H1 (cell line): Measurements from ENCODE around the gene SLC22A31. TPM values are rescaled to one million over a fixed set of nuclear protein-coding genes. Genes with fewer than 3 reads are reported as not detected.

Source experiments
- CHD2 ChIP-seq: IDR thresholded peaks from 2 replicates; pipeline ENCODE4 v1.6.1; 2012; ENCODE audit warnings: low read length, improper control_type of control experiment
- GABPA ChIP-seq: IDR thresholded peaks from 2 replicates; pipeline ENCODE4 v1.6.1; 2011; ENCODE audit warnings: mild to moderate bottlenecking, low read length, moderate library complexity, borderline replicate concordance; ENCODE audit not compliant: insufficient read depth
- GTF2F1 ChIP-seq: IDR thresholded peaks from 2 replicates; pipeline ENCODE4 v1.6.1; 2012; ENCODE audit warnings: low read depth, low read length, improper control_type of control experiment, borderline replicate concordance
- JUN ChIP-seq: IDR thresholded peaks from 2 replicates; pipeline ENCODE4 v1.6.1; 2011; ENCODE audit warnings: low read depth, mild to moderate bottlenecking, improper control_type of control experiment, low read length
- POLR2AphosphoS5 ChIP-seq: IDR thresholded peaks from 2 replicates; pipeline ENCODE4 v1.6.1; 2011; ENCODE audit warnings: low read depth, low read length
- RAD21 ChIP-seq, 2 experiments: IDR thresholded peaks in 1 of 2; conservative IDR thresholded peaks in 1 of 2; 2 replicates each; pipeline ENCODE4 v1.6.1; 2011; ENCODE audit warnings: low read depth in 2 of 2, low read length in 2 of 2, improper control_type of control experiment in 1 of 2, inconsistent platforms in 1 of 2, mild to moderate bottlenecking in 1 of 2, moderate library complexity in 1 of 2
- SAP30 ChIP-seq: fragments of 300-600 bp; sonication (generic); IDR thresholded peaks from 2 replicates; pipeline ENCODE4 v1.7.1; 2012; ENCODE audit warnings: low read length, moderate library complexity, mild to moderate bottlenecking, inconsistent platforms; ENCODE audit not compliant: insufficient read depth, insufficient replicate concordance
- SIX5 ChIP-seq: IDR thresholded peaks from 2 replicates; pipeline ENCODE4 v1.6.1; 2011; ENCODE audit warnings: mild to moderate bottlenecking, low read depth, low read length
- YY1 ChIP-seq: IDR thresholded peaks from 2 replicates; pipeline ENCODE4 v1.6.1; 2011; ENCODE audit warnings: low read depth, mild to moderate bottlenecking, low read length
- polyA plus RNA-seq, 7 experiments: library from polyadenylated mRNA; depleted of rRNA in 3 of 7; stranded (reverse) in 5 of 7; unstranded in 2 of 7; fragments of >200 nt in 5 of 7; fragments of 200-250 nt in 2 of 7; gene quantifications; 1 replicate in 5 of 7; 2 replicates in 1 of 7; 4 replicates in 1 of 7; pipeline versions ENCODE4 v1.2.1 to v1.2.3, GENCODE V29; 2011 to 2013; ENCODE audit warnings: missing spikeins in 2 of 7, mixed read lengths in 2 of 7
- total RNA-seq: library from RNA; stranded (reverse); fragmentation: NEBNext Ultra II Directional; extraction: Animal tissue kit (Norgen Biotek cat#: 25700); gene quantifications from 2 replicates; pipeline ENCODE4 v1.2.1, GENCODE V29; 2021
- TF ChIP-seq, protein P1 (sequence below): fragments of 300-600 bp; sonication (generic); IDR thresholded peaks from 2 replicates; pipeline ENCODE4 v1.7.1; 2012; ENCODE audit warnings: low read length, moderate library complexity, mild to moderate bottlenecking, inconsistent platforms; ENCODE audit not compliant: insufficient replicate concordance

SLC22A31 gene
- total and polyA plus RNA-seq, 2 of the 8 experiments (the other 6 are each of a cell fraction or from before 2014, with no cell fraction given): 7.7 to 10.6 TPM

DNA sequence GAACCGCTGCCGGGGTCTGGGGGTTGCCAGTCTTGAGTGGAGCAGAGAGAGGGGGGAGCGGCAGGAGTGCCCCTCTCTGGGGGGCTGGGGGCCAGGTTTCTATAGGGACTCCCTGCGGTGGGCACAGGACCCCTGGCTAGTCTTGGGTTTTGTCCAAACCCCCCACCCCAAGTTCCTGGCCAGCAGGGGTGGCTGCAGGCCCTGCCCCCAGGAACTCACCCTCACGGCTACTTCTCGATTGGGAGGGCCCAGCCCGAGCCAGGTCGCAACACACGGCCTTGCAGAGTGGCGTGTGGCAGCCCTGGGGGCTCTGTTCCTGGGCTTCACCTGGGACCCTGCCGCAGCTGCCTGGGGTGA is 28.2 kb downstream of the SLC22A31 start (continued):
- TF ChIP-seq, protein P1, sequence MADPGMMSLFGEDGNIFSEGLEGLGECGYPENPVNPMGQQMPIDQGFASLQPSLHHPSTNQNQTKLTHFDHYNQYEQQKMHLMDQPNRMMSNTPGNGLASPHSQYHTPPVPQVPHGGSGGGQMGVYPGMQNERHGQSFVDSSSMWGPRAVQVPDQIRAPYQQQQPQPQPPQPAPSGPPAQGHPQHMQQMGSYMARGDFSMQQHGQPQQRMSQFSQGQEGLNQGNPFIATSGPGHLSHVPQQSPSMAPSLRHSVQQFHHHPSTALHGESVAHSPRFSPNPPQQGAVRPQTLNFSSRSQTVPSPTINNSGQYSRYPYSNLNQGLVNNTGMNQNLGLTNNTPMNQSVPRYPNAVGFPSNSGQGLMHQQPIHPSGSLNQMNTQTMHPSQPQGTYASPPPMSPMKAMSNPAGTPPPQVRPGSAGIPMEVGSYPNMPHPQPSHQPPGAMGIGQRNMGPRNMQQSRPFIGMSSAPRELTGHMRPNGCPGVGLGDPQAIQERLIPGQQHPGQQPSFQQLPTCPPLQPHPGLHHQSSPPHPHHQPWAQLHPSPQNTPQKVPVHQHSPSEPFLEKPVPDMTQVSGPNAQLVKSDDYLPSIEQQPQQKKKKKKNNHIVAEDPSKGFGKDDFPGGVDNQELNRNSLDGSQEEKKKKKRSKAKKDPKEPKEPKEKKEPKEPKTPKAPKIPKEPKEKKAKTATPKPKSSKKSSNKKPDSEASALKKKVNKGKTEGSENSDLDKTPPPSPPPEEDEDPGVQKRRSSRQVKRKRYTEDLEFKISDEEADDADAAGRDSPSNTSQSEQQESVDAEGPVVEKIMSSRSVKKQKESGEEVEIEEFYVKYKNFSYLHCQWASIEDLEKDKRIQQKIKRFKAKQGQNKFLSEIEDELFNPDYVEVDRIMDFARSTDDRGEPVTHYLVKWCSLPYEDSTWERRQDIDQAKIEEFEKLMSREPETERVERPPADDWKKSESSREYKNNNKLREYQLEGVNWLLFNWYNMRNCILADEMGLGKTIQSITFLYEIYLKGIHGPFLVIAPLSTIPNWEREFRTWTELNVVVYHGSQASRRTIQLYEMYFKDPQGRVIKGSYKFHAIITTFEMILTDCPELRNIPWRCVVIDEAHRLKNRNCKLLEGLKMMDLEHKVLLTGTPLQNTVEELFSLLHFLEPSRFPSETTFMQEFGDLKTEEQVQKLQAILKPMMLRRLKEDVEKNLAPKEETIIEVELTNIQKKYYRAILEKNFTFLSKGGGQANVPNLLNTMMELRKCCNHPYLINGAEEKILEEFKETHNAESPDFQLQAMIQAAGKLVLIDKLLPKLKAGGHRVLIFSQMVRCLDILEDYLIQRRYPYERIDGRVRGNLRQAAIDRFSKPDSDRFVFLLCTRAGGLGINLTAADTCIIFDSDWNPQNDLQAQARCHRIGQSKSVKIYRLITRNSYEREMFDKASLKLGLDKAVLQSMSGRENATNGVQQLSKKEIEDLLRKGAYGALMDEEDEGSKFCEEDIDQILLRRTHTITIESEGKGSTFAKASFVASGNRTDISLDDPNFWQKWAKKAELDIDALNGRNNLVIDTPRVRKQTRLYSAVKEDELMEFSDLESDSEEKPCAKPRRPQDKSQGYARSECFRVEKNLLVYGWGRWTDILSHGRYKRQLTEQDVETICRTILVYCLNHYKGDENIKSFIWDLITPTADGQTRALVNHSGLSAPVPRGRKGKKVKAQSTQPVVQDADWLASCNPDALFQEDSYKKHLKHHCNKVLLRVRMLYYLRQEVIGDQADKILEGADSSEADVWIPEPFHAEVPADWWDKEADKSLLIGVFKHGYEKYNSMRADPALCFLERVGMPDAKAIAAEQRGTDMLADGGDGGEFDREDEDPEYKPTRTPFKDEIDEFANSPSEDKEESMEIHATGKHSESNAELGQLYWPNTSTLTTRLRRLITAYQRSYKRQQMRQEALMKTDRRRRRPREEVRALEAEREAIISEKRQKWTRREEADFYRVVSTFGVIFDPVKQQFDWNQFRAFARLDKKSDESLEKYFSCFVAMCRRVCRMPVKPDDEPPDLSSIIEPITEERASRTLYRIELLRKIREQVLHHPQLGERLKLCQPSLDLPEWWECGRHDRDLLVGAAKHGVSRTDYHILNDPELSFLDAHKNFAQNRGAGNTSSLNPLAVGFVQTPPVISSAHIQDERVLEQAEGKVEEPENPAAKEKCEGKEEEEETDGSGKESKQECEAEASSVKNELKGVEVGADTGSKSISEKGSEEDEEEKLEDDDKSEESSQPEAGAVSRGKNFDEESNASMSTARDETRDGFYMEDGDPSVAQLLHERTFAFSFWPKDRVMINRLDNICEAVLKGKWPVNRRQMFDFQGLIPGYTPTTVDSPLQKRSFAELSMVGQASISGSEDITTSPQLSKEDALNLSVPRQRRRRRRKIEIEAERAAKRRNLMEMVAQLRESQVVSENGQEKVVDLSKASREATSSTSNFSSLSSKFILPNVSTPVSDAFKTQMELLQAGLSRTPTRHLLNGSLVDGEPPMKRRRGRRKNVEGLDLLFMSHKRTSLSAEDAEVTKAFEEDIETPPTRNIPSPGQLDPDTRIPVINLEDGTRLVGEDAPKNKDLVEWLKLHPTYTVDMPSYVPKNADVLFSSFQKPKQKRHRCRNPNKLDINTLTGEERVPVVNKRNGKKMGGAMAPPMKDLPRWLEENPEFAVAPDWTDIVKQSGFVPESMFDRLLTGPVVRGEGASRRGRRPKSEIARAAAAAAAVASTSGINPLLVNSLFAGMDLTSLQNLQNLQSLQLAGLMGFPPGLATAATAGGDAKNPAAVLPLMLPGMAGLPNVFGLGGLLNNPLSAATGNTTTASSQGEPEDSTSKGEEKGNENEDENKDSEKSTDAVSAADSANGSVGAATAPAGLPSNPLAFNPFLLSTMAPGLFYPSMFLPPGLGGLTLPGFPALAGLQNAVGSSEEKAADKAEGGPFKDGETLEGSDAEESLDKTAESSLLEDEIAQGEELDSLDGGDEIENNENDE: no peak
- TF ChIP-seq JUN: no peak
- no peak for TF ChIP-seq SIX5
- no peak for TF ChIP-seq POLR2AphosphoS5
- TF ChIP-seq YY1: no peak
- TF ChIP-seq CHD2: no peak
- TF ChIP-seq GABPA: no peak
- no peak for TF ChIP-seq GTF2F1
- no peak for TF ChIP-seq SAP30
- no peak for TF ChIP-seq RAD21 (IDR thresholded peaks at IDR 0.05 in 1 of 2, conservative IDR thresholded peaks at IDR 0.05 in 1 of 2; ENCODE audit: low read depth in 2 of 2, low read length in 2 of 2)
- TF ChIP-seq, all 59 proteins: peak for 0
